Activated naive CD4-positive, alpha-beta T cell treated with anti-CD3 and anti-CD28 coated beads, Interleukin-2, amount 10 ng/mL, durations not matched to agents 7 days and 5 days (primary cell): ENCODE results near the gene FANCG.

ENCODE experiments used
- CTCF ChIA-PET: fragments of 350-600 bp; sonication (Branson Sonifier 250); formaldehyde crosslinking; loops from one replicate; lab custom pipeline; 2021; ENCODE audit warnings: antibody characterized with exemption; lab: Charles Lee
- DNase-seq: peaks from one replicate; pipeline ENCODE4 v3.0.0-alpha.2; 2020
- H3K27ac Mint-ChIP-seq: one replicate; pipeline ENCODE4 v1.8.0; 2021; ENCODE audit warnings: mild to moderate bottlenecking, moderate library complexity, mixed read lengths
- H3K27me3 Mint-ChIP-seq: one replicate; pipeline ENCODE4 v1.8.0; 2021; ENCODE audit warnings: mild to moderate bottlenecking, mixed read lengths
- H3K36me3 Mint-ChIP-seq: one replicate; pipeline ENCODE4 v1.8.0; 2021; ENCODE audit warnings: mixed read lengths
- H3K4me1 Mint-ChIP-seq: one replicate; pipeline ENCODE4 v1.8.0; 2021; ENCODE audit warnings: mixed read lengths
- H3K4me3 Mint-ChIP-seq: one replicate; pipeline ENCODE4 v1.8.0; 2021; ENCODE audit warnings: mild to moderate bottlenecking, moderate library complexity, mixed read lengths
- H3K9me3 Mint-ChIP-seq: one replicate; pipeline ENCODE4 v1.8.0; 2021; ENCODE audit warnings: mixed read lengths

The FANCG gene

GRCh38 chr9:35035851-35036701 lies 43.7 kb downstream of the FANCG start:
- Mint-ChIP-seq H3K4me3 (peak overlapping the region; percentile 55), H3K9me3 (no peaks in the 10 kb centered on the region), H3K27me3 (no peaks in the 10 kb centered on the region), H3K27ac (peak overlapping the region; percentile 47), H3K36me3 (no peaks in the 10 kb centered on the region), H3K4me1 (peaks cover 6% of the 10 kb centered on the region)
- CTCF ChIA-PET, result interaction anchor here (0.6 to 1.7 kb wide), 4 partner anchors 8 to 137 kb away, joined by 3 to 7 read pairs (median 4); no protein-coding TSS in a partner anchor
- peak; percentile 78 for DNase-seq

GRCh38 chr9:35033101-35033500 lies 46.6 kb downstream of the FANCG start:
- Mint-ChIP-seq H3K27ac (peak overlapping the region; percentile 12), H3K36me3 (peaks cover 1% of the 10 kb centered on the region), H3K4me1 (peaks cover 8% of the 10 kb centered on the region), H3K9me3 (no peaks in the 10 kb centered on the region), H3K4me3 (no peak overlapping the region), H3K27me3 (no peaks in the 10 kb centered on the region)
- DNase-seq, result no peak
- CTCF ChIA-PET, result interaction anchor here (0.9 kb wide), 2 partner anchors 17 to 38 kb away, joined by 3 read pairs; no protein-coding TSS in a partner anchor

- no peak overlapping the region for H3K27ac Mint-ChIP-seq
- H3K27me3 Mint-ChIP-seq, result no peaks in the 10 kb centered on the region
- CTCF ChIA-PET, result interaction anchor here (0.7 kb wide), 1 partner anchor 22 kb away, joined by 3 read pairs; no protein-coding TSS in a partner anchor
- no peak for DNase-seq
- H3K9me3 Mint-ChIP-seq, result no peaks in the 10 kb centered on the region
- no peak overlapping the region for H3K4me3 Mint-ChIP-seq
- peaks cover 16% of the 10 kb centered on the region for H3K4me1 Mint-ChIP-seq
- peaks cover 2% of the 10 kb centered on the region for H3K36me3 Mint-ChIP-seq
Observed at GRCh38 chr9:35029852-35030251, 49.9 kb downstream of the FANCG start.

DNA sequence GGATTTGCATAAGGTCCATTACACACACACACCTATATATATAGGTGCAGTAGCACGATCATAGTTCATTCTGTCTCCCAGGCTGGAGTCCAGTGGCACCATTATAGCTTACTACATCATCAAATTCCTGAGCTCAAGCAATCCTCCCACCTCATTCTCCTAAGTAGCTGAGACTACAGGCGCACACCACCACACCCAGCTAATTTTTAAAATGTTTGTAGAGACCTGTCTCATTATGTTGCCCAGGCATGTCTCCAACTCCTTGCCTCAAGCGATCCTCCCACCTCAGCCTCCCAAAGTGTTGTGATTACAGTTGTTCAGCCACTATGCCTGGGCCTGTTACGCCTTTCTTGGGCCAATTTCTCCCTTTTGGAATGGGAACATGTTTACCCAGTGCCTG lies 50.5 kb downstream of the FANCG start:
- Mint-ChIP-seq H3K4me1 (peaks cover 16% of the 10 kb centered on the region), H3K36me3 (peaks cover 2% of the 10 kb centered on the region), H3K27ac (no peak overlapping the region), H3K27me3 (no peaks in the 10 kb centered on the region), H3K4me3 (no peak overlapping the region), H3K9me3 (no peaks in the 10 kb centered on the region)
- DNase-seq, result no peak
- CTCF ChIA-PET, result interaction anchor here (0.7 kb wide), 1 partner anchor 22 kb away, joined by 3 read pairs; no protein-coding TSS in a partner anchor

GRCh38 chr9:35028341-35028740 lies 51.4 kb downstream of the FANCG start:
- Mint-ChIP-seq H3K4me1 (peaks cover 23% of the 10 kb centered on the region), H3K4me3 (no peak overlapping the region), H3K9me3 (no peaks in the 10 kb centered on the region), H3K27me3 (no peaks in the 10 kb centered on the region), H3K36me3 (peaks cover 2% of the 10 kb centered on the region), H3K27ac (no peak overlapping the region)
- CTCF ChIA-PET, result interaction anchor here (0.6 to 2.0 kb wide), 4 partner anchors 23 to 992 kb away, joined by 3 to 10 read pairs (median 3); no protein-coding TSS in a partner anchor
- no peak for DNase-seq

- Mint-ChIP-seq H3K9me3 (no peaks in the 10 kb centered on the region), H3K27ac (no peak overlapping the region), H3K27me3 (no peaks in the 10 kb centered on the region), H3K4me1 (peaks cover 27% of the 10 kb centered on the region), H3K36me3 (peaks cover 2% of the 10 kb centered on the region), H3K4me3 (no peak overlapping the region)
- no peak for DNase-seq
- CTCF ChIA-PET, result interaction anchor here (1.0 to 2.0 kb wide), 4 partner anchors 24 to 128 kb away, joined by 3 to 10 read pairs (median 3); no protein-coding TSS in a partner anchor
Observed at GRCh38 chr9:35027860-35028259, 51.9 kb downstream of the FANCG start.

DNA sequence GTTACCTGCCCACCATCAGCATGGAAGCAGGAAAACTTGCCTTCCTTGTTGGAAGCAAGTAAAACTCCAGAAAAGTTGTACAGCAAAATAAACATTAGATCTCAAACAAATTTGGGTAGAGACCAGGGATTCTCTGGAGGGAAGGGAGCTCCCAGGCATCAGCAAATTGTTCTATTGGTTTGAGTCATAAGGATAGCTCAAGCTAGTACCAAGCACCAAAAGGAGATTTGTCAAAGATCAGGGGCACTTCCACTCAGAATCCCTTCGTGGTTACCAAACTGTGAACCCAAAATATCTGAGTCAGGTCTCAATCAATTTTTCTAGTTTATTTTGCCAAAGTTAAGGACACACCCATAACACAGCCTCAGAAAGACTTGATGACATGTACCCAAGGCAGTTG lies 52.4 kb downstream of the FANCG start:
- Mint-ChIP-seq H3K36me3 (peaks cover 2% of the 10 kb centered on the region), H3K27me3 (no peaks in the 10 kb centered on the region), H3K27ac (no peak overlapping the region), H3K4me1 (peaks cover 31% of the 10 kb centered on the region), H3K9me3 (no peaks in the 10 kb centered on the region), H3K4me3 (no peak overlapping the region)
- DNase-seq, result no peak
- CTCF ChIA-PET, result interaction anchor here (1.0 to 2.0 kb wide), 4 partner anchors 24 to 127 kb away, joined by 3 to 10 read pairs (median 3); no protein-coding TSS in a partner anchor

DNA sequence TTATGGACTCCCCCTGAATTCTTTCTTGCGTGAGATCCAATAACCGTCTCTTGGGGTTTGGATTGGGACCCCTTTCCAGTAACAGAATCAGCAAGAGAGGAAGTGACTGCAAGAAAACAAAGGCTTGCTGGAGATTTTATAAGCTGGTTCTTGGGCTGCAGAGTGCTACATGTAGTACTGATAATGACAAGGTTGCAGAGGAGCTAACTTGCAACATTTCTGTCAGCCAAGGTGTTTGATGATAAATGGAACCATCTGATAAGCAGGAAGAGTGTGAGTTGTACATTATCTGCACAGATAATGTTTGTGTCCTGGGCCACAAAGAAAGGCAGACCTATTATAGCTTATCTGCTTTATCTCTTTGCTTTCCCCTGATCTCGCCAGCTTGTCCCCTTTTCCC lies 53.1 kb downstream of the FANCG start:
- no peaks in the 10 kb centered on the region for H3K27me3 Mint-ChIP-seq
- H3K27ac Mint-ChIP-seq, result no peak overlapping the region
- H3K9me3 Mint-ChIP-seq, result no peaks in the 10 kb centered on the region
- DNase-seq, result no peak
- CTCF ChIA-PET, result interaction anchor here (1.4 kb wide), 1 partner anchor 127 kb away, joined by 3 read pairs; no protein-coding TSS in a partner anchor
- peaks cover 2% of the 10 kb centered on the region for H3K36me3 Mint-ChIP-seq
- no peak overlapping the region for H3K4me3 Mint-ChIP-seq
- peaks cover 32% of the 10 kb centered on the region for H3K4me1 Mint-ChIP-seq
